ENCODE results near the gene CPA4.
A peak's percentile ranks its signal among the peaks of the same experiment; 100 is the strongest.

CPA4 gene

GRCh38 chr7:130275826-130276297 is 17.1 kb upstream of the CPA4 start:
- DNase-seq: peak; percentile 83

DNA sequence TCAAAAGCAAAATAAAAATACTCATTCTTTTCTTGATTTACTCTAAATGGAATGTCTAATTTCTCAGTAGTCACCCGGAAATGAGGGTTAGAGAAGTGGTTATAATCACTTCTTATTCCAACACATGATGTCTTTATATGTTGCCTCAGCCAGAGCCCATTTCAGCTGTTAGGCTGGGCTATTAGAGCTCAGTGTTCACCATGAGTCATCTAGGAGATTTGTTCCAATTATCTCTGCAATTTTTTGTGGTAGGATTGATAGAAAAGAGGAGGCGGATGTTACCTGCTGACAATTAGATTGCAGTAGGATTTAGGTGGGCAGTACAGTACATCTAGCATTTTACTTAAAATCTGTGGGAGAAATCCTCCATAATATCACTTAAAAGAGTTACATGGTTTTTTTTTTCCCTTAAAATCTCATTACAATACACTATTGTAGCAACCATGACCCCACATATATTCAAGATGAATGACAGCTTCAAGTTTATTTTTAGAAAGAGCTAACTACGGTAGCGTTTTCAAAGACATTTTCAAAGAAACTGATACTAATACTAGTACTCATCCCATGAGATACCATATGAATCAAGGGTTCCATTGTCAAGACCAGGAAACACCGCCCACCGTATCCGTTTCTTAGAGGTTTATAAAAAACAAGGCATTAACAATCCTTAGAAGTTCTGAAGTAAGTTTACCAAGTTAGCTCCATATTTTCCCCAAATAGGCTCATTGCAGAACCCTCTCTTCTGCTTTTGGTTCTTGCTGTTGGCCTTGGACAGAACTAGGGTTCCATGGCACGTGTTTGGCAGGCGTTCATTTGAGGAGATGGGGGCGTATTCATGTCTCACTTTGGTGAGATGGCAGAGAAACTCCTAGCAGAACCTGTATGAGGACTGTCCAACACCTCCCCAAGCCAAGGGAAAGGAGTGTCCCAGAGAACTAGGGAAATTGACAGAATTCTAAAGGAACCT is 15.9 kb upstream of the CPA4 start:
- DNase-seq: peak; percentile 87

DNA sequence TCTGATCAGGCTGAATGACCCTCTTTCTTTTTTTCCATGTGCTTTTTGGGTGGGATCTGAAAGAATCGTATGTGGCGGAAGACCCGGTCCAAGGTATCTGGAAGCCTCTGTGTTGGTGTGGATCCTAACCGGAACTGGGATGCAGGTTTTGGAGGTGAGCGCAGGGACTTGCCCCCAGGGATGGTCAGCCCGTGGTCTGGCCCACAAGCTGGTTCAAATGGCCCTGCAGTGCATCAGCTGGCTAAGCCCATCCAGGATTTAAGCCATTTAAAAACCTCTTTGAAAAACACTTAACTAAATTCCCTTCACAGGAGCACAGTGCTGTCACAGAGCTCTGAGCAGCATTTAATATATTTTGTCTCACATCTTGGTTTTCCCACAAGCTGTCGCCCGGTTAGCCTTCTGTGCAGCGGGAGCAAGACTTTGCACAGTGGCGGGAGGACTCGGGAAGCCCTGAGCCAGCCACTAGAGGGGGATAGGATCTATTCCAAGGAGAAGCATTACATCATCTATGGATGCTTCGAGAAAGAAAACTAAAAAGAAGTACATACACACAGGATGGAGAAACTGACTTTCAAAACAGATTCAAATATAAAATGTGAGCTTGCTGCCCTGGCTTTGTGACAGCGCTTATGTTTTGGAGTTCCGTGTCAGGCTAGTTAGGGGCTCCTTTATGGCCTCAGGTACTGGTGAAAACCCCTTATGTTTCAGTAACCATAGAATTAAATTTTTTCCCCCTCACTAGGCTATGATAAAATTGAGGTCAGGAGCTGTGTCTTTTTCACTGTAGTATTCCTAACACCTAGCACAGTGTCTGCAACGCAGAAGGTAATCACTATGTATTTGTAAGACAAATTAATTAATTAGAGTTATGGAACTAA is 15.0 kb upstream of the CPA4 start:
- DNase-seq: peak; percentile 78

GRCh38 chr7:130278860-130279259 is 14.1 kb upstream of the CPA4 start:
- DNase-seq: peak; percentile 98

DNA sequence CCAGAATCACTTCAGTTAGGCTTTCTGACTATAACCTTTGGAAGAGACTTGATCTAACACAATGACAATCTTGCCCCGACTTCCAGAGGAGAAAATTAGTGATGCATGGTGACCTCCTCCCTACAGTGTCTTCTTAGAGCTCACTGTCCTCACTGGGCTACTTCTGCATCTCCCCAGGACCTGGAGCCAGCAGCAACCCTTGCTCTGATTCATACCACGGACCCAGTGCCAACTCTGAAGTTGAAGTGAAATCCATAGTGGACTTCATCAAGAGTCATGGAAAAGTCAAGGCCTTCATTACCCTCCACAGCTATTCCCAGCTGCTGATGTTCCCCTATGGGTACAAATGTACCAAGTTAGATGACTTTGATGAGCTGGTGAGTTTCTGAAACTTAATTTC is 13.7 kb upstream of the CPA4 start:
- DNase-seq: no peak

- DNase-seq: no peak
These were observed 13.1 kb upstream of the CPA4 start for GRCh38 chr7:130279906-130280305.

DNA sequence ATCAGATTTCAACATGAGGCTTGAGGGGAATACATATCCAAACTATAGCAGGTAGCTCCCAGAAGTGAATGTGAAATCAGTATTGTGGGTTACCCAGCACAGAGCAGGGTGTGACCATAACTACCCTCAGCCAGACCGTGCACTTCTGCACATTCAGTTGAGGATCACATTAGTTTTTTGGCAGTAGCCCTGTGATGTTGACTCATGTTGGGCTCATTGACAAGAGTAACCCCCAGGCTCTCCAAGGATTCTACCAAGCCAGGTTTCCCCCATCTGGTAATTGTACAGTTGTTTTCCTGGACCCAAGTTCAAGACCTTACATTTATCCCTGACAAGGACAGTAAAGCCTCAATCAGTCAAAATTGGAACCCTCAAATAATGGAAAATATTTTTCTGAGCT is 11.7 kb upstream of the CPA4 start:
- DNase-seq: peak; percentile 85

DNA sequence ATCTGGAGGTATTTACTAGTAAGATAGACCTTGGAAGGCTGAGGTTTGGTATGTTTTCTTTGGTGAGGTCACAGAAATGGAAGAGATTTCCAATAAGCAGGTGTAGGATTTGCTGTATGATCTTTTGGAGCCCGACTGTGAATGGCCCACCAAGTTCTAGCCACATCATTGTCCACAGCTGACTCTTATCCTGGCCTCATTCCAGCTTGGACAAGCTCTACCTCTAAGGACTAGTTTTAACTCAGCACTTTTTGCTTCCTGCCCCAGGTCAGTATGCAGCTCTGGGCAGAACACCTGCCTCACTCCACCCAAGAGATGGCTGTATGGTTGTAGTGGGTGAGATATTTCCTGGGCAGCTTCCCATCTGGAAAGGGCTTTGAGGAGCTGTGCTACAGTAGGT is 6.1 kb upstream of the CPA4 start:
- DNase-seq: no peak

- no peak for DNase-seq
These were observed 4.8 kb upstream of the CPA4 start for GRCh38 chr7:130288168-130288567.

DNA sequence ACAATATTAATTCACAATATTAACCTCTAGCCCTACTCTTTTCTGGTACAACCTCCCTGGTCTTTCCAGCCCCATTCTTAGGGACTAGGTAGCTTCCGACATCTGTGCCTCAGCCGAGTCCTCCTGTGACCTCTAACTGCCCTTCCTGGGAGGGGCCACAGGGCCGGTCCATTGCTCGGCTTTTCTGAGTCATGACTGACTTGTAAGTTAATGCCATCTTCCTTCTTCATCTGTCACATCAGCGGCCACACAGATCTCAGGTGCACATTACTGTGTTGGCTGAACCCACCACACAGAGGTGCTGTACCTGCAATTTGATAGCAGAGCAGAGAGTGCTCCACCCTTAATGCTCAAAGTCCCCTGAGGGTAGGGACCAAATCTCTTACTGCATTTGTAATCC is 4.1 kb upstream of the CPA4 start:
- DNase-seq: no peak

GRCh38 chr7:130289478-130289877 is 3.5 kb upstream of the CPA4 start:
- DNase-seq: no peak

- DNase-seq: peak; percentile 56
These were observed 2.2 kb upstream of the CPA4 start for GRCh38 chr7:130290745-130291144.

GRCh38 chr7:130293521-130293920 is 560 bp downstream of the CPA4 start:
- no peak for DNase-seq

DNA sequence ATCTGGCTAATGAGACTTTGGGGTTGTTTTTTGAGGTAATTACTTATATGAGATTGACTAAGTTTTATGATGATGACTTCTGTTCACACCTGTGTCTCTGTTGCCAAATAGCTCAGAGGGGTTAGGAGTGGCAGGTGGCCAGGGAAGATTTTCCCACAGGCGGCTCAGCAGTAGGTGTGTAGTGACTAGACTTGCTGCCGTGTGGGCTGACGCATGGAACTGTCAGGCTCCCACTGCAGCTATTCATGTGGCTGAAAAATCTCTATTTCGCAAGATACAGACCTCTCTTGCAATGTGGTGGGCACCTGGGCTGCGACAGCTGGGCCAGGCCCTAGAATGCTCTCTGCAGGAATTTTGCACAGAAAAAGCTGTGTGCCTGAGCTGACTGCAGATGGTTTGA is 1.4 kb downstream of the CPA4 start:
- DNase-seq: peak; percentile 82

GRCh38 chr7:130296221-130296951 is 3.4 kb downstream of the CPA4 start:
- no peak for DNase-seq

GRCh38 chr7:130297628-130298543 is 4.9 kb downstream of the CPA4 start:
- DNase-seq: peak; percentile 84

DNA sequence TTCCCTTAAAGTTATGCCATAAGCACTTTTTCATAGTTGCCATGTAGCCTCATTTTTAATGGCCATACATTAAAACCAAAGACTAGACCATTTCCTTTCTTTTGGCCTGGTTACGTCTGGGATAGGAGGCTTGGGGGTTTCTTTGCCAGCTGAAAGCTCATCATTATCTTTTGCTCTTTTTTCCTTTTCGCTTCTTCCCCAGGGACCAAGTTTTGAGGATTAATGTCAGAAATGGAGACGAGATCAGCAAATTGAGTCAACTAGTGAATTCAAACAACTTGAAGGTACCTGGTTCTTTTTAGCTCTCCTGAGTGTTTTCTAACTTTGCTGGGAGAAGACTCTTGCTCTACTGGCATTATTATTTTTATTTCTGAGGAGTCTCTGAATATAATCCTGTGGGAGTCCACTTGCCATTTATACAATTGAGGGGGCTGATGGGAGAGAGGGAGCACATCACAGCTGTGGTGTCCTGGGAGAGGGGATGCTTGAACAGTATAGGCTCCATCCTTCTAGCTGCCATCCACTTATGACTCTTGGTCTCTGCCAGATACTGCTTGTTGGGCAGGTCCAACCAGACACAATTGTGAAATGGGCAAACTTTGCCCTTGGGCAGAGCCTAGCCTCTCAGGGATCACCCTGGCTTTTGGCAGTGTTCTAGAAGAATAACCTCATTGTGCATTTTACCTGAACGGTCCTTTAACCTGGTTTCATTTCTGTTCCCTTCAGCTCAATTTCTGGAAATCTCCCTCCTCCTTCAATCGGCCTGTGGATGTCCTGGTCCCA is 5.8 kb downstream of the CPA4 start:
- no peak for DNase-seq

- peak; percentile 65 for DNase-seq
These were observed 6.9 kb downstream of the CPA4 start for GRCh38 chr7:130299866-130300265.

GRCh38 chr7:130301501-130302020 is 8.6 kb downstream of the CPA4 start:
- no peak for DNase-seq

- no peak for DNase-seq
These were observed 9.7 kb downstream of the CPA4 start for GRCh38 chr7:130302649-130303048.

- DNase-seq: no peak
These were observed 10.2 kb downstream of the CPA4 start for GRCh38 chr7:130303127-130303526.
